Measurements from ENCODE around the gene GPER1.
"Not testable (repeated sequence)": the region's sequence is repeated elsewhere in the genome, so short reads cannot be mapped to it uniquely, and the experiment has no call there.

GPER1 gene

DNA sequence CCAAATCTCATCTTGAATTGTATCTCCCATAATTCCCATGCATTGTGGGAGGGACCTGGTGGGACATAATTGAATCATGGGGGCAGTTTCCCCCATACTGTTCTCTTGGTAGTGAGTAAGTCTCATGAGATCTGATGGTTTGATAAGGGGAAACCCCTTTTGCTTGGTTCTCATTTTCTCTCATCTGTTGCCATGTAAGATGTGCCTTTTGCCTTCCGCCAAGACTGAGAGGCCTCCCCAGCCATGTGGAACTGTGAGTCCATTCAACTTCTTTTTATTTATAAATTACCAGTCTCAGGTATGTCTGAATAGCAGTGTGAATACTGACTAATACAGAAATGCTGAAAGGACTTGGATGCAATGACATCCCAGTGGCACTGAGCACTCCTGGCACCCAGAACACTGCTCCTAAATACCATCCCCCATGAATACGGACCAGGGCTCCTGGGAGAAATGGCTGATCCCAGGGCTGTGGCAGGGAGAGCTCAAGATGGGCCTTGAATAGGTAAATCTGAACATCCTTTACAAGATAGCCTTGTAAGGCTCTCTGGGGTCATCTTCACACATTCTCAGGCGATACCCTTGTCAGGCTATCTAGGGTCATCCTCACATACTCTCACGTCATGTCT is 52.7 kb downstream of the GPER1 start:
- no peak for DNase-seq

DNA sequence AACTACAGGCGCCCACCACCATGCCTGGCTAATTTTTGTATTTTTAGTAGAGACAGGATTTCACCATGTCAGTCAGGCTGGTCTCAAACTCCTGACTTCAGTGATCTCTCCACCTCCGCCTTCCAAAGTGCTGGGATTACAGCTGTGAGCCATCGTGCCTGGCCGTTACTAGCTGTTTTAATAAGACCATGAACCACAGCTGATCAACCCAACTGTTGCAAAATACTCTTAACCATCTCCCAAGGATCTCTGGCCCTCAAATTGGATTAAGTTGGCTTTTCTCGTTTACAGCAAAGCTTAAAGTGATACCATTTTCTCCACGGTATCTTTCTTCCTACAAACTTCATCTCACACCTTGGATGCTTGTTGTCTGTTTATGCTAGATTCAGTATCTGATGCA is 53.7 kb downstream of the GPER1 start:
- DNase-seq = no peak

GRCh38 chr7:1142051-1142635 is 54.2 kb downstream of the GPER1 start:
- DNase-seq = no peak

GRCh38 chr7:1143031-1143430 is 55.1 kb downstream of the GPER1 start:
- DNase-seq = not testable (repeated sequence)

All from nucleus accumbens (tissue), 56 donors.